GM23338 (cell line): Measurements from ENCODE around the gene ATXN7. TPM values are rescaled to one million over a fixed set of nuclear protein-coding genes. Genes with fewer than 3 reads are reported as not detected.

Experiments
- ATAC-seq: fragments of 200-7000 bp; cut with Tn5 transposase; 3 replicates; pipeline ENCODE4 v1.9.1; 2020
- DNase-seq: peaks from one replicate; pipeline ENCODE4 v3.0.0-alpha.2; 2015; ENCODE audit warnings: low spot score
- H2AFZ ChIP-seq: fragments of 200-600 bp; sonication (generic); 2 replicates; pipeline ENCODE4 v1.8.0; 2016; ENCODE audit warnings: antibody characterized with exemption, mild to moderate bottlenecking, moderate library complexity
- H3F3A ChIP-seq: fragments of 200-600 bp; sonication (generic); replicated peaks from 2 replicates; pipeline ENCODE4 v1.8.0; 2017; ENCODE audit warnings: antibody characterized with exemption, mixed run types, low read depth
- H3K27ac ChIP-seq: fragments of 200-600 bp; sonication (generic); 2 replicates; pipeline ENCODE4 v1.6.1; 2016; ENCODE audit warnings: low read depth
- H3K27me3 ChIP-seq: fragments of 200-600 bp; sonication (generic); 2 replicates; pipeline ENCODE4 v1.8.0; 2016; ENCODE audit warnings: mild to moderate bottlenecking, mixed run types, moderate library complexity; ENCODE audit not compliant: insufficient read depth
- H3K36me3 ChIP-seq: fragments of 200-600 bp; sonication (generic); 2 replicates; pipeline ENCODE4 v1.8.0; 2016; ENCODE audit warnings: mild to moderate bottlenecking; ENCODE audit not compliant: insufficient read depth
- H3K4me1 ChIP-seq: fragments of 200-600 bp; sonication (generic); 2 replicates; pipeline ENCODE4 v1.8.0; 2016; ENCODE audit warnings: mild to moderate bottlenecking, moderate library complexity; ENCODE audit not compliant: insufficient read depth
- H3K4me2 ChIP-seq: fragments of 200-600 bp; sonication (generic); 2 replicates; pipeline ENCODE4 v1.7.1; 2017; ENCODE audit warnings: mixed run types
- H3K4me3 ChIP-seq: fragments of 200-600 bp; sonication (generic); 2 replicates; pipeline ENCODE4 v1.6.1; 2016; ENCODE audit warnings: mixed run types
- H3K79me2 ChIP-seq: fragments of 200-600 bp; sonication (generic); replicated peaks from 2 replicates; pipeline ENCODE4 v1.8.0; 2017; ENCODE audit warnings: mild to moderate bottlenecking; ENCODE audit not compliant: insufficient read depth
- H3K9me2 ChIP-seq: fragments of 200-600 bp; sonication (generic); 2 replicates; pipeline ENCODE4 v1.8.0; 2017; ENCODE audit not compliant: insufficient read depth
- H4K20me1 ChIP-seq: fragments of 200-600 bp; sonication (generic); replicated peaks from 2 replicates; pipeline ENCODE4 v1.8.0; 2017; ENCODE audit warnings: mild to moderate bottlenecking; ENCODE audit not compliant: insufficient read depth
- H3K27ac Mint-ChIP-seq: 2 replicates; pipeline ENCODE4 v1.8.0; 2020; ENCODE audit warnings: inconsistent platforms, mild to moderate bottlenecking, moderate library complexity, mixed read lengths
- H3K27me3 Mint-ChIP-seq: 3 replicates; pipeline ENCODE4 v1.8.0; 2022; ENCODE audit warnings: low read depth, mild to moderate bottlenecking, moderate library complexity, mixed read lengths, inconsistent platforms; ENCODE audit not compliant: insufficient read depth, poor library complexity
- H3K36me3 Mint-ChIP-seq: 3 replicates; pipeline ENCODE4 v1.8.0; 2021; ENCODE audit warnings: low read depth, mild to moderate bottlenecking, inconsistent platforms, moderate library complexity, mixed read lengths
- H3K4me1 Mint-ChIP-seq: 3 replicates; pipeline ENCODE4 v1.8.0; 2020; ENCODE audit warnings: mild to moderate bottlenecking, inconsistent platforms, mixed read lengths
- H3K4me3 Mint-ChIP-seq: 3 replicates; pipeline ENCODE4 v1.8.0; 2021; ENCODE audit warnings: moderate library complexity, mild to moderate bottlenecking, inconsistent platforms, mixed read lengths
- H3K9me3 Mint-ChIP-seq: 3 replicates; pipeline ENCODE4 v1.8.0; 2020; ENCODE audit warnings: moderate library complexity, mild to moderate bottlenecking, inconsistent platforms, mixed read lengths
- CTCF ChIP-seq, 2 experiments: fragments of 200-600 bp in 1 of 2; sonication (generic) in 1 of 2; conservative IDR thresholded peaks; 2 replicates each; pipeline versions ENCODE4 v1.5.1 to v1.6.1; 2016 to 2017; ENCODE audit warnings: antibody characterized with exemption in 2 of 2, low read depth in 2 of 2, mild to moderate bottlenecking in 2 of 2, moderate library complexity in 1 of 2
- ETS1 ChIP-seq: IDR thresholded peaks from 2 replicates; pipeline ENCODE4 v1.6.1; 2016; ENCODE audit warnings: antibody characterized with exemption
- JUNB ChIP-seq: IDR thresholded peaks from one replicate; pipeline ENCODE4 v1.6.1; 2016; ENCODE audit warnings: antibody characterized with exemption; ENCODE audit not compliant: unreplicated experiment
- POLR2AphosphoS5 ChIP-seq: IDR thresholded peaks from 2 replicates; pipeline ENCODE4 v1.6.1; 2016; ENCODE audit warnings: antibody characterized with exemption, low read depth
- REST ChIP-seq: IDR thresholded peaks from one replicate; pipeline ENCODE4 v1.6.1; 2018; ENCODE audit warnings: antibody characterized with exemption; ENCODE audit not compliant: unreplicated experiment
- STAT1 ChIP-seq: IDR thresholded peaks from one replicate; pipeline ENCODE4 v1.6.1; 2016; ENCODE audit warnings: antibody characterized with exemption; ENCODE audit not compliant: unreplicated experiment
- ZNF114 ChIP-seq: fragments of 250-450 bp; sonication (Bioruptor Pico); IDR thresholded peaks from 2 replicates; pipeline ENCODE4 v1.5.0; 2020; ENCODE audit warnings: mild to moderate bottlenecking, moderate library complexity
- polyA plus RNA-seq: library from polyadenylated mRNA; unstranded; fragments of >200 nt; fragmentation: Nextera tagmentation; extraction: Ambion mirVana; gene quantifications from 2 replicates; pipeline ENCODE4 v1.2.1, GENCODE V29; 2016
- total RNA-seq: library from RNA; depleted of rRNA; stranded (reverse); fragments of >200 nt; shearing (Covaris generic); gene quantifications from 2 replicates; pipeline ENCODE4 v1.2.3, GENCODE V29; 2014

The ATXN7 gene
- total and polyA plus RNA-seq, 2 experiments from 2014 or later, result 4.0 to 17.2 TPM

GRCh38 chr3:64042952-64043351 is 179.3 kb downstream of the ATXN7 start:
- Histone ChIP-seq H4K20me1 (no peaks in the 10 kb centered on the region), H3F3A (no peaks in the 10 kb centered on the region), H3K4me2 (no peak overlapping the region), H3K36me3 (no peaks in the 10 kb centered on the region), H2AFZ (no peak overlapping the region), H3K4me1 (peaks cover 6% of the 10 kb centered on the region), H3K79me2 (no peaks in the 10 kb centered on the region), H3K27me3 (no peaks in the 10 kb centered on the region), H3K27ac (no peak overlapping the region), H3K9me2 (no peaks in the 10 kb centered on the region), H3K4me3 (no peak overlapping the region)
- H3K4me3 Mint-ChIP-seq, result no peak overlapping the region
- H3K27ac Mint-ChIP-seq, result no peak overlapping the region
- DNase-seq (no peak), ATAC-seq (no peak)
- H3K36me3 Mint-ChIP-seq, result no peaks in the 10 kb centered on the region
- H3K27me3 Mint-ChIP-seq, result peaks cover 1% of the 10 kb centered on the region
- no peaks in the 10 kb centered on the region for H3K9me3 Mint-ChIP-seq
- peaks cover 9% of the 10 kb centered on the region for H3K4me1 Mint-ChIP-seq
- no peak for TF ChIP-seq CTCF (conservative IDR thresholded peaks at IDR 0.05; ENCODE audit: low read depth in 2 of 2)
- no peak for TF ChIP-seq JUNB
- no peak for TF ChIP-seq STAT1
- TF ChIP-seq ETS1, result no peak
- no peak for TF ChIP-seq POLR2AphosphoS5

- Histone ChIP-seq H3K36me3 (no peaks in the 10 kb centered on the region), H3K27ac (no peak overlapping the region), H4K20me1 (no peaks in the 10 kb centered on the region), H2AFZ (no peak overlapping the region; the same call in 1 of the 2 replicates), H3K4me2 (no peak overlapping the region), H3K9me2 (no peaks in the 10 kb centered on the region), H3K4me1 (peaks cover 25% of the 10 kb centered on the region), H3F3A (no peaks in the 10 kb centered on the region), H3K79me2 (no peaks in the 10 kb centered on the region), H3K4me3 (no peak overlapping the region), H3K27me3 (no peaks in the 10 kb centered on the region)
- ATAC-seq (no peak), DNase-seq (no peak)
- Mint-ChIP-seq H3K4me3 (no peak overlapping the region), H3K27me3 (no peaks in the 10 kb centered on the region), H3K9me3 (no peaks in the 10 kb centered on the region), H3K4me1 (peaks cover 30% of the 10 kb centered on the region), H3K36me3 (no peaks in the 10 kb centered on the region), H3K27ac (no peak overlapping the region)
- TF ChIP-seq ZNF114 (CRISPR knock-in tag), result no peak
- no peak for TF ChIP-seq ETS1
- no peak for TF ChIP-seq REST
- no peak for TF ChIP-seq STAT1
- TF ChIP-seq CTCF (conservative IDR thresholded peaks at IDR 0.05; ENCODE audit: low read depth in 2 of 2), result no peak
Measured at GRCh38 chr3:64046592-64046991, 182.9 kb downstream of the ATXN7 start.
